H1 (cell line): Measurements from ENCODE around the gene NPFF.

Experiments
- CTBP2 ChIP-seq: IDR thresholded peaks from 2 replicates; pipeline ENCODE4 v1.7.0; 2011; ENCODE audit warnings: borderline replicate concordance, mild to moderate bottlenecking, moderate library complexity, mixed read lengths, low read length; ENCODE audit not compliant: insufficient read depth, insufficient read length
- EGR1 ChIP-seq: IDR thresholded peaks from 2 replicates; pipeline ENCODE4 v1.6.1; 2011; ENCODE audit warnings: low read depth, low read length, borderline replicate concordance
- EZH2 ChIP-seq: fragments of 200-600 bp; sonication (generic); IDR thresholded peaks from 2 replicates; pipeline ENCODE4 v1.7.1; 2012; ENCODE audit warnings: low read depth, mild to moderate bottlenecking, moderate library complexity, low read length, inconsistent platforms; ENCODE audit not compliant: severe bottlenecking
- POLR2A ChIP-seq, 2 experiments: IDR thresholded peaks; 1 replicate in 1 of 2; 2 replicates in 1 of 2; pipeline ENCODE4 v1.6.1; 2011; ENCODE audit warnings: low read depth in 2 of 2, low read length in 2 of 2, mild to moderate bottlenecking in 2 of 2; ENCODE audit errors: control extremely low read depth in 1 of 2
- POLR2AphosphoS5 ChIP-seq: IDR thresholded peaks from 2 replicates; pipeline ENCODE4 v1.6.1; 2011; ENCODE audit warnings: low read depth, low read length
- RAD21 ChIP-seq, 2 experiments: IDR thresholded peaks in 1 of 2; conservative IDR thresholded peaks in 1 of 2; 2 replicates each; pipeline ENCODE4 v1.6.1; 2011; ENCODE audit warnings: low read depth in 2 of 2, low read length in 2 of 2, improper control_type of control experiment in 1 of 2, inconsistent platforms in 1 of 2, mild to moderate bottlenecking in 1 of 2, moderate library complexity in 1 of 2
- RXRA ChIP-seq: IDR thresholded peaks from 2 replicates; pipeline ENCODE4 v1.6.1; 2011; ENCODE audit warnings: low read depth, mild to moderate bottlenecking, low read length, moderate library complexity; ENCODE audit not compliant: insufficient read depth
- SAP30 ChIP-seq: fragments of 300-600 bp; sonication (generic); IDR thresholded peaks from 2 replicates; pipeline ENCODE4 v1.7.1; 2012; ENCODE audit warnings: low read length, moderate library complexity, mild to moderate bottlenecking, inconsistent platforms; ENCODE audit not compliant: insufficient read depth, insufficient replicate concordance
- TAF1 ChIP-seq: IDR thresholded peaks from 2 replicates; pipeline ENCODE4 v1.6.1; 2011; ENCODE audit warnings: mild to moderate bottlenecking, low read depth, low read length
- TEAD4 ChIP-seq: IDR thresholded peaks from 2 replicates; pipeline ENCODE4 v1.6.1; 2012; ENCODE audit warnings: low read depth, low read length, inconsistent platforms, mixed read lengths
- ZNF274 ChIP-seq: IDR thresholded peaks from 2 replicates; pipeline ENCODE4 v1.7.0; 2012; ENCODE audit warnings: low read length, borderline replicate concordance; ENCODE audit errors: extremely low read depth
- TF ChIP-seq, protein P1 (sequence below), 3 experiments: IDR thresholded peaks; 1 replicate in 2 of 3; 2 replicates in 1 of 3; pipeline versions ENCODE4 v1.5.1 to v1.6.1; 2011; ENCODE audit warnings: low read length in 3 of 3, mild to moderate bottlenecking in 3 of 3, inconsistent platforms in 2 of 3, low read depth in 1 of 3, moderate library complexity in 1 of 3; ENCODE audit not compliant: insufficient read depth in 1 of 3; ENCODE audit errors: control extremely low read depth in 1 of 3

DNA sequence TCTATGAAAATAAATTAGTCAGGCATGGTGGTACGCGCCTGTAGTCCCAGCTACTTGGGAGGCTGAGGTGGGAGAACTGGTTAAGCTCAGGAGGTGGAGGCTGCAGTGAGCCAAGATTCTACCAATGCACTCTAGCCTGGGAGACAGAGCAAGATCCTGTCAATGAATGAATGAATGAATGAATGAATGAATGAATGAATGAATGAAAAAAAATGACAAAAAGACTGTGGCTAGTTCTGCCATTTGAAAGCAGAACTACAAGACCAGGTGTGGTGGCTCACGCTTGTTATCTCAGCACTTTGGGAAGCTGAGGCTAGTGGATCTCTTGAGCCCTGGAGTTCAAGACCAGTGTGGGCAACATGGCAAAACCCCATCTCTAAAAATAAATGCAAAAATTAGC lies 32.2 kb upstream of the NPFF start:
- no peak for TF ChIP-seq EGR1
- TF ChIP-seq, protein P1, sequence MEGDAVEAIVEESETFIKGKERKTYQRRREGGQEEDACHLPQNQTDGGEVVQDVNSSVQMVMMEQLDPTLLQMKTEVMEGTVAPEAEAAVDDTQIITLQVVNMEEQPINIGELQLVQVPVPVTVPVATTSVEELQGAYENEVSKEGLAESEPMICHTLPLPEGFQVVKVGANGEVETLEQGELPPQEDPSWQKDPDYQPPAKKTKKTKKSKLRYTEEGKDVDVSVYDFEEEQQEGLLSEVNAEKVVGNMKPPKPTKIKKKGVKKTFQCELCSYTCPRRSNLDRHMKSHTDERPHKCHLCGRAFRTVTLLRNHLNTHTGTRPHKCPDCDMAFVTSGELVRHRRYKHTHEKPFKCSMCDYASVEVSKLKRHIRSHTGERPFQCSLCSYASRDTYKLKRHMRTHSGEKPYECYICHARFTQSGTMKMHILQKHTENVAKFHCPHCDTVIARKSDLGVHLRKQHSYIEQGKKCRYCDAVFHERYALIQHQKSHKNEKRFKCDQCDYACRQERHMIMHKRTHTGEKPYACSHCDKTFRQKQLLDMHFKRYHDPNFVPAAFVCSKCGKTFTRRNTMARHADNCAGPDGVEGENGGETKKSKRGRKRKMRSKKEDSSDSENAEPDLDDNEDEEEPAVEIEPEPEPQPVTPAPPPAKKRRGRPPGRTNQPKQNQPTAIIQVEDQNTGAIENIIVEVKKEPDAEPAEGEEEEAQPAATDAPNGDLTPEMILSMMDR (IDR thresholded peaks at IDR 0.05; ENCODE audit: control extremely low read depth in 1 of 3, insufficient read depth in 1 of 3, low read depth in 1 of 3, low read length in 3 of 3), result no peak
- TF ChIP-seq POLR2AphosphoS5, result no peak
- TF ChIP-seq TEAD4, result no peak
- no peak for TF ChIP-seq POLR2A (IDR thresholded peaks at IDR 0.05; ENCODE audit: control extremely low read depth in 1 of 2, low read depth in 2 of 2, low read length in 2 of 2)
- no peak for TF ChIP-seq RXRA
- TF ChIP-seq CTBP2, result no peak
- no peak for TF ChIP-seq RAD21 (IDR thresholded peaks at IDR 0.05 in 1 of 2, conservative IDR thresholded peaks at IDR 0.05 in 1 of 2; ENCODE audit: low read depth in 2 of 2, low read length in 2 of 2)
- no peak for TF ChIP-seq EZH2
- no peak for TF ChIP-seq SAP30
- TF ChIP-seq ZNF274, result no peak
- no peak for TF ChIP-seq TAF1
